Gastrocnemius medialis (tissue), 4 donors: Measurements from ENCODE around the gene SPSB1. TPM values are rescaled to one million over a fixed set of nuclear protein-coding genes. Genes with fewer than 3 reads are reported as not detected.

ENCODE experiments used
- ATAC-seq, 2 donors: fragments of 150-250 bp; one replicate each; pipeline ENCODE4 v1.9.1; 2016
- DNase-seq, 2 donors: peaks; one replicate each; pipeline ENCODE4 v3.0.0-alpha.2; 2019
- H3K27ac ChIP-seq, 4 donors: fragments of 200-600 bp; sonication (generic); 1 replicate in 1 of 4; 2 replicates in 3 of 4; pipeline ENCODE4 v1.5.1; 2016 to 2018; ENCODE audit warnings: mild to moderate bottlenecking in 2 of 4, moderate library complexity in 1 of 4
- H3K27me3 ChIP-seq, 3 donors: fragments of 200-600 bp; sonication (generic) in 2 of 3; 1 replicate in 1 of 3; 2 replicates in 2 of 3; pipeline versions ENCODE4 v1.5.1 to v1.6.0; 2016 to 2019; ENCODE audit warnings: mild to moderate bottlenecking in 1 of 3, moderate library complexity in 1 of 3
- H3K36me3 ChIP-seq, 2 donors: fragments of 200-600 bp; sonication (generic) in 1 of 2; one replicate each; pipeline ENCODE4 v1.5.1; 2017 to 2018
- H3K4me1 ChIP-seq, 2 donors: fragments of 200-600 bp; sonication (generic) in 1 of 2; one replicate each; pipeline ENCODE4 v1.5.1; 2016 to 2017; ENCODE audit warnings: mild to moderate bottlenecking in 2 of 2
- H3K4me3 ChIP-seq, 4 donors: fragments of 200-600 bp; sonication (generic) in 3 of 4; 1 replicate in 1 of 4; 2 replicates in 3 of 4; pipeline ENCODE4 v1.5.1; 2016 to 2019; ENCODE audit warnings: mild to moderate bottlenecking in 2 of 4
- H3K9me3 ChIP-seq, 3 donors: fragments of 200-600 bp; sonication (generic) in 2 of 3; 1 replicate in 1 of 3; 2 replicates in 2 of 3; pipeline ENCODE4 v1.5.1; 2016 to 2019
- CTCF ChIP-seq, 5 experiments: fragments of 450-650 bp in 3 of 5; fragments of 200-600 bp in 2 of 5; sonication (generic) in 2 of 5; IDR thresholded peaks in 4 of 5; conservative IDR thresholded peaks in 1 of 5; 1 replicate in 4 of 5; 2 replicates in 1 of 5; pipeline ENCODE4 v1.5.1; 2016 to 2019; ENCODE audit warnings: antibody characterized with exemption in 5 of 5, mild to moderate bottlenecking in 3 of 5, moderate library complexity in 3 of 5
- POLR2A ChIP-seq, 2 donors: fragments of 450-650 bp; IDR thresholded peaks; one replicate each; pipeline ENCODE4 v1.6.1; 2017; ENCODE audit warnings: antibody characterized with exemption in 2 of 2, mild to moderate bottlenecking in 2 of 2, moderate library complexity in 2 of 2
- in situ Hi-C, 4 donors: fragments of 200-750 bp; cut with MboI; loops; one replicate each; pipeline versions ENCODE4 v1.15.0 to v1.8.0; 2017; ENCODE audit warnings: low sequenced_read_pairs in 4 of 4
- intact Hi-C: fragments of 100-400 bp; cut with DNase I; formaldehyde crosslinking; loops from one replicate; pipeline ENCODE4 v1.15.1; 2023; ENCODE audit warnings: low total_unique reads
- total RNA-seq, 4 donors: library from RNA; depleted of rRNA; stranded (reverse); fragments of >200 nt; gene quantifications; one replicate each; pipeline versions ENCODE4 v1.1.0 to v1.2.3, GENCODE V29; 2016

Gene SPSB1
- total RNA-seq, 4 donors from 2014 or later, result 40.4 to 161 (median 56.6) TPM

- Histone ChIP-seq H3K4me1 (peaks cover 9 to 18% of the 10 kb centered on the region in 2 donors), H3K4me3 (no peak overlapping the region), H3K9me3 (no peaks in the 10 kb centered on the region), H3K36me3 (no peaks in the 10 kb centered on the region), H3K27ac (no peak overlapping the region), H3K27me3 (no peaks in the 10 kb centered on the region)
- no peak for ATAC-seq
- intact Hi-C loops, result no loop called here
- in situ Hi-C loops, result no loop called here
- TF ChIP-seq CTCF (IDR thresholded peaks at IDR 0.05 in 4 of 5, conservative IDR thresholded peaks at IDR 0.05 in 1 of 5) (no peak), POLR2A (IDR thresholded peaks at IDR 0.05) (no peak)
- no peak for DNase-seq
Measured at GRCh38 chr1:9395018-9395417, 102.3 kb downstream of the SPSB1 start.

- in situ Hi-C loops (no loop called here), intact Hi-C loops (no loop called here)
- Histone ChIP-seq H3K27ac (no peak overlapping the region), H3K9me3 (no peaks in the 10 kb centered on the region), H3K27me3 (no peaks in the 10 kb centered on the region), H3K4me3 (no peak overlapping the region), H3K4me1 (peaks cover 25 to 31% of the 10 kb centered on the region in 2 donors), H3K36me3 (no peaks in the 10 kb centered on the region)
- DNase-seq, result no peak
- ATAC-seq, result no peak
- TF ChIP-seq POLR2A (IDR thresholded peaks at IDR 0.05), result no peak
- no peak for TF ChIP-seq CTCF (IDR thresholded peaks at IDR 0.05 in 4 of 5, conservative IDR thresholded peaks at IDR 0.05 in 1 of 5)
Measured at GRCh38 chr1:9397047-9397446, 104.4 kb downstream of the SPSB1 start.

DNA sequence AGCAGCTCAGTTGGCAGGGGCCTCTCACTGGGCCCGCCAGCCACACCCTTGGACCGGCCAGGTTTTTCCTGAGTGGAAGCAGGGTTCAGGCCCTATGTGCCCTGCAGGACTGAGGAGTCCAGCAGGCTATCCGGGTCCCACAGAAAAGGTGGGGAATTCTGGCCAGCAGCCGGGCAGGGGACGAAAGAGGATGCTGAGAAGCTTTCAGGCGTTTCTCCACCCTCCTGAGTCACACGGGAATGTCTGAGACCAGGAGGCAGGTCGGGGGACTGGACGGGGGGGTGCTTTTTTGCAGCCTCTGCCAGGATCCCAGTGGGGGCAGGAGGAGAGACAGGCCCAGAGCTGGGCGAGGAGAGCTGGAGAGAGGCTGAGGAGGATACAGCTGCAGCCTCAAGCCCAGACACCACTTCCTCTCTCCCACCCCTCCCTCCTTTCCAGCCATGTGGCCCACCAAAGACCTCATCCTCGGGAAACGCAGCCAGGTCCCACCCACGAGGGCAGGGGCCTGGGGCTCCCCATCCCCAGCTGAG, 105.4 kb downstream of the SPSB1 start:
- Histone ChIP-seq H3K36me3 (no peaks in the 10 kb centered on the region), H3K9me3 (no peaks in the 10 kb centered on the region), H3K27ac (no peak overlapping the region), H3K27me3 (no peaks in the 10 kb centered on the region), H3K4me3 (no peak overlapping the region), H3K4me1 (peaks cover 25 to 31% of the 10 kb centered on the region in 2 donors)
- in situ Hi-C loops, result no loop called here
- DNase-seq (no peak), ATAC-seq (no peak)
- intact Hi-C loops, result no loop called here
- TF ChIP-seq CTCF (IDR thresholded peaks at IDR 0.05 in 4 of 5, conservative IDR thresholded peaks at IDR 0.05 in 1 of 5) (no peak), POLR2A (IDR thresholded peaks at IDR 0.05) (no peak)

DNA sequence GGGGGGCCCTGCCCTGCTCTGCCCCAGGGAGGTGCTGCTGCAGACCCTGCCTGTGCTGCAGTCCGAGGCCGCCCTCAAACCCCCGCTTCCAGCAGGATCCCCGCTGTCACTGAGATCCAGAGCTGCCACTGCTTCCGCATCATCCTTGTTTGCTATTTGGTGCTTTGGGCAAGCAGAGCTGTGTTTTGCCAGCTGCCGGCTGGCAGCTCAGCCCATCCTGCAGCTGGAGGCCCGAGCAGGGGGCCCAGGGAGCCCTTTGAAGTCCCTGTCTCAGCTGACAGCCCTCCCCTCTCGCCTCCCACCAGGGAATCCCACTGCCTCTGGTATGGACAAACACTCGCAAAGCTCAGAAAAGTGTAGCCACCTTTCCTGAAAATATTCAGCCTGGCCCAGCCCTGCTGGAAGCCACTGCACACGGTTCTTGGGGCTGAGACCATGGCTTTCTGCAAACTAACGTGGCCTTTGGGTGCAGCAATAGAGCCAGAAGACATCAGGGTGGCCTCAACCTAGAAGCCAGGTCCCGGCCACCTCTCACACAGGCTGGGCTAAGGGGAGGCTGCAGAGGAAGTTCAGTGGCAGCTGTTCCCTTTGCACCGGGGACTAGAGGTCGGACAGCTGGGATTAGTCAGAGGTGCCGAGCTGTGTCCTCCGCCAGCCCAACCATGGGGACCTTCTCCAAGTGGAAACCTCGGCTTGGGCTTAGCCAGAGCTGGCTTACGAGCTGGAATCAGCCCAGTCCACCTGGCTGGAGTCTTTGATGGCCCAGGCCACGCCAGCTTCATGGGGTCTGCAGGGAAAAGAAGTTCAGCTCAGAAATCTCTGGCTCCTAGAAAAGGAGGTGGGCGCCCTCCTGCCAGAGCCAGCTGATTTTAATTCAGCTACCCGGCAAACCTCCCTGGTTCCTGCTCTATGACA, 107.1 kb downstream of the SPSB1 start:
- Histone ChIP-seq H3K4me3 (no peak overlapping the region), H3K36me3 (no peaks in the 10 kb centered on the region), H3K9me3 (no peaks in the 10 kb centered on the region), H3K27me3 (no peaks in the 10 kb centered on the region), H3K27ac (peak overlapping the region; percentile 64 to 81 (median 72)), H3K4me1 (peaks cover 25 to 31% of the 10 kb centered on the region in 2 donors)
- TF ChIP-seq POLR2A (IDR thresholded peaks at IDR 0.05) (no peak), CTCF (IDR thresholded peaks at IDR 0.05 in 4 of 5, conservative IDR thresholded peaks at IDR 0.05 in 1 of 5) (no peak)
- peak; percentile 58 to 78 for DNase-seq
- peak; percentile 83 to 91 for ATAC-seq
- intact Hi-C loops, result no loop called here
- in situ Hi-C loops, result no loop called here
